ENCODE measurements around the gene MRPL37.
A peak's percentile ranks its signal among the peaks of the same experiment; 100 is the strongest.

Gene MRPL37

GRCh38 chr1:54223441-54224202, 23.7 kb downstream of the MRPL37 start:
- Mint-ChIP-seq H3K4me1 (peaks cover 62% of the 10 kb centered on the region), H3K9me3 (no peaks in the 10 kb centered on the region), H3K36me3 (ENCODE audit: low read depth) (peaks cover 33% of the 10 kb centered on the region), H3K27ac (peak overlapping the region; percentile 97), H3K4me3 (no peak overlapping the region), H3K27me3 (ENCODE audit: low read depth, poor library complexity) (peaks cover 6% of the 10 kb centered on the region)
- no peak for DNase-seq
- TF ChIP-seq CTCF (IDR thresholded peaks at IDR 0.05), result no peak

GRCh38 chr1:54224233-54224632, 24.3 kb downstream of the MRPL37 start:
- Mint-ChIP-seq H3K4me3 (no peak overlapping the region), H3K36me3 (ENCODE audit: low read depth) (peaks cover 34% of the 10 kb centered on the region), H3K4me1 (peaks cover 60% of the 10 kb centered on the region), H3K27me3 (ENCODE audit: low read depth, poor library complexity) (peaks cover 8% of the 10 kb centered on the region), H3K27ac (peak overlapping the region; percentile 97), H3K9me3 (no peaks in the 10 kb centered on the region)
- TF ChIP-seq CTCF (IDR thresholded peaks at IDR 0.05), result no peak
- DNase-seq, result no peak

- Mint-ChIP-seq H3K9me3 (no peaks in the 10 kb centered on the region), H3K4me1 (peaks cover 49% of the 10 kb centered on the region), H3K27me3 (ENCODE audit: low read depth, poor library complexity) (peaks cover 8% of the 10 kb centered on the region), H3K4me3 (no peak overlapping the region), H3K27ac (peak overlapping the region; percentile 95), H3K36me3 (ENCODE audit: low read depth) (peaks cover 41% of the 10 kb centered on the region)
- no peak for DNase-seq
- TF ChIP-seq CTCF (IDR thresholded peaks at IDR 0.05), result no peak
Observed at GRCh38 chr1:54225378-54225777, 25.4 kb downstream of the MRPL37 start.

GRCh38 chr1:54225986-54226559, 26.1 kb downstream of the MRPL37 start:
- Mint-ChIP-seq H3K9me3 (no peaks in the 10 kb centered on the region), H3K27ac (peak overlapping the region; percentile 95), H3K4me1 (peaks cover 44% of the 10 kb centered on the region), H3K27me3 (ENCODE audit: low read depth, poor library complexity) (peaks cover 8% of the 10 kb centered on the region), H3K4me3 (no peak overlapping the region), H3K36me3 (ENCODE audit: low read depth) (peaks cover 48% of the 10 kb centered on the region)
- no peak for DNase-seq
- TF ChIP-seq CTCF (IDR thresholded peaks at IDR 0.05), result no peak

DNA sequence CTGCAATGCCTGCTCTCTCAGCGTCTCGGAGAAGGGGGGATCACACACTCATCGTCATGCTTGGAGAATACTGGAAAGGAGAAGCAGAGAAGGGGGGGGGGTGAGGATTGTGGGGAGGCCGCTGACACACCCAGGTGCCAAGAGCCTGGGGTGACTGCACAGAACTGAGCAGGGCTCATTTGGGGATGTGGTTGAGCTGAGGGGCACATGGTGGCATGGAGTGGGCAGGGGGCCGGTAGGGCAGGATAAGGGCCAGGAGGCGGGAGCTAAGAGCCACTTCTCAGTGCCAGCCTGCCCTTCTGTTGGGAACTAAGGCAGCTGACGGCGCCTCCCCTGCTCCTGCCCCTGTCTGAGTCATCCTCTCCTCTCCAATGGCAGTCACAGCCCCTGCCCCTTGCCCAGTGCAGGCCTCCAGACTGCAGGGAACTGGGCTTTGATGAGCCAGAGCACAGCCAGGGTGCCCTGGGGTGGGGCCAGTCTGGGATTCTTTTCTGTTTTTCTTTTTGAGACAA, 27.2 kb downstream of the MRPL37 start:
- no peak for DNase-seq
- H3K4me1 Mint-ChIP-seq, result peaks cover 44% of the 10 kb centered on the region
- peaks cover 5% of the 10 kb centered on the region for H3K27me3 Mint-ChIP-seq (ENCODE audit: low read depth, poor library complexity)
- H3K27ac Mint-ChIP-seq, result peak overlapping the region; percentile 96
- no peak overlapping the region for H3K4me3 Mint-ChIP-seq
- TF ChIP-seq CTCF (IDR thresholded peaks at IDR 0.05), result no peak
- peaks cover 3% of the 10 kb centered on the region for H3K9me3 Mint-ChIP-seq
- peaks cover 54% of the 10 kb centered on the region for H3K36me3 Mint-ChIP-seq (ENCODE audit: low read depth)

Data from nephron progenitor cell (in vitro differentiated cells).